Transverse colon (tissue), 4 donors: ENCODE measurements around the gene PLAU. TPM values are rescaled to one million over a fixed set of nuclear protein-coding genes. Genes with fewer than 3 reads are reported as not detected.
A peak's percentile ranks its signal among the peaks of the same experiment; 100 is the strongest.

Source experiments
- DNase-seq: peaks from one replicate; pipeline ENCODE4 v3.0.0-alpha.2; 2019
- H3K27ac ChIP-seq, 4 donors: fragments of 200-600 bp; sonication (generic); 2 replicates each; pipeline ENCODE4 v1.5.1; 2016 to 2018; ENCODE audit warnings: inconsistent platforms in 4 of 4
- H3K27me3 ChIP-seq: fragments of 200-600 bp; sonication (generic); 2 replicates; pipeline ENCODE4 v1.5.1; 2017; ENCODE audit warnings: inconsistent platforms
- H3K36me3 ChIP-seq, 4 donors: fragments of 200-600 bp; sonication (generic); 2 replicates each; pipeline ENCODE4 v1.5.1; 2017 to 2019; ENCODE audit warnings: inconsistent platforms in 4 of 4
- H3K4me1 ChIP-seq, 4 donors: fragments of 200-600 bp; sonication (generic); 2 replicates each; pipeline ENCODE4 v1.5.1; 2017 to 2020; ENCODE audit warnings: inconsistent platforms in 4 of 4
- H3K4me3 ChIP-seq, 4 donors: fragments of 200-600 bp; sonication (generic); 1 replicate in 1 of 4; 2 replicates in 3 of 4; pipeline versions ENCODE4 v1.5.1 to v1.6.1; 2017 to 2019; ENCODE audit warnings: inconsistent platforms in 4 of 4
- H3K9me3 ChIP-seq, 2 donors: fragments of 200-600 bp; sonication (generic); 2 replicates each; pipeline ENCODE4 v1.5.1; 2017 to 2019; ENCODE audit warnings: inconsistent platforms in 2 of 2
- EP300 ChIP-seq: sonication (generic); formaldehyde crosslinking; IDR thresholded peaks from one replicate; pipeline ENCODE4 v1.6.1; 2017; ENCODE audit warnings: antibody characterized with exemption, low read depth
- POLR2A ChIP-seq: fragments of 450-650 bp; IDR thresholded peaks from one replicate; pipeline ENCODE4 v1.6.1; 2016; ENCODE audit warnings: antibody characterized with exemption, mild to moderate bottlenecking, moderate library complexity
- POLR2AphosphoS5 ChIP-seq, 3 donors: sonication (generic); formaldehyde crosslinking; IDR thresholded peaks; one replicate each; pipeline ENCODE4 v1.6.1; 2016; ENCODE audit warnings: antibody characterized with exemption in 3 of 3
- WGBS, 2 donors: methylation state at CpG; one replicate each; pipeline ENCODE4 v1.1.5; 2018; ENCODE audit warnings: low coverage in 1 of 2; 5-methylcytosine and 5-hydroxymethylcytosine counted together
- in situ Hi-C, 4 donors: fragments of 200-750 bp; cut with MboI; loops; one replicate each; pipeline versions ENCODE4 v1.15.0 to v1.15.1; 2017; ENCODE audit warnings: low sequenced_read_pairs in 3 of 4, low pct_ligation_motif_present in 1 of 4, low pct_unique_long_range_greater_than_20kb in 1 of 4
- intact Hi-C: fragments of 100-400 bp; cut with DNase I; formaldehyde crosslinking; loops from one replicate; pipeline ENCODE4 v1.15.1; 2023; ENCODE audit warnings: low total_unique reads
- total RNA-seq, 4 donors: library from RNA; depleted of rRNA; stranded (reverse); fragments of >200 nt; gene quantifications; one replicate each; pipeline ENCODE4 v1.1.0, GENCODE V29; 2016
- TF ChIP-seq, protein P1 (sequence below), 5 experiments: fragments of 200-600 bp in 3 of 5; fragments of 450-650 bp in 2 of 5; sonication (generic) in 3 of 5; IDR thresholded peaks; 1 replicate in 2 of 5; 2 replicates in 3 of 5; pipeline ENCODE4 v1.5.1; 2016 to 2017; ENCODE audit warnings: antibody characterized with exemption in 5 of 5, inconsistent platforms in 3 of 5, mild to moderate bottlenecking in 2 of 5, moderate library complexity in 1 of 5

The PLAU gene
- total RNA-seq, 4 donors from 2014 or later = 0.75 to 8.0 (median 2.3) TPM

DNA sequence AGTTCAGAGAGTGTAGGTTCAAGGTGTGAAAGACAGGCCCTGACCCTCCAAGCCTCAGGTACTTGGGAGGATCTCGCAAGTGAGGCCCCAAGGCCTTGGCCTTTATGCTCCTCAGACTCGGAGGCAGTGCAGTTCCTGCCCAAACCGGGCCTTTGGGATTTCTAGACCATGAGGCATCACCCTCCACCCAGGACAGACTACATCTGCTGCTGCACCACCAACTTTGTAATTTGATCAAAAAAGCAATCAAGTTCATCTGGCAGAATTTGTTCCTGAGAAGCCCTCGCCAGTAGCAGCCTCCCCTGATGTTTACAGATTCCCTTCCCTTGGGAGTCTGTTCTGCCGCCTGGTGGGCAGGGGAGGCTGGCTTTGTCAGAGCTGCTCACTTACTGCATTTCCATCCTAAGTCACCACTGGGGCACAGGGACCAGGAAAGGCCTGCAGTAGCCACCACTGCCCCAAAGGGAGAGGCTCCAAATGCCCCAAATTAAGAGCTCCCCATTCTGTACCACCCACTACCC is 38.7 kb upstream of the PLAU start:
- peak; percentile 36 for DNase-seq
- peaks cover 35 to 70% (median 55%) of the 10 kb centered on the region in 4 donors for H3K4me1 ChIP-seq
- TF ChIP-seq POLR2AphosphoS5 (IDR thresholded peaks at IDR 0.05) = peak in 1 of 3 donors; percentile 80
- TF ChIP-seq POLR2A = peak; percentile 37
- TF ChIP-seq EP300 = no peak
- TF ChIP-seq, protein P1, sequence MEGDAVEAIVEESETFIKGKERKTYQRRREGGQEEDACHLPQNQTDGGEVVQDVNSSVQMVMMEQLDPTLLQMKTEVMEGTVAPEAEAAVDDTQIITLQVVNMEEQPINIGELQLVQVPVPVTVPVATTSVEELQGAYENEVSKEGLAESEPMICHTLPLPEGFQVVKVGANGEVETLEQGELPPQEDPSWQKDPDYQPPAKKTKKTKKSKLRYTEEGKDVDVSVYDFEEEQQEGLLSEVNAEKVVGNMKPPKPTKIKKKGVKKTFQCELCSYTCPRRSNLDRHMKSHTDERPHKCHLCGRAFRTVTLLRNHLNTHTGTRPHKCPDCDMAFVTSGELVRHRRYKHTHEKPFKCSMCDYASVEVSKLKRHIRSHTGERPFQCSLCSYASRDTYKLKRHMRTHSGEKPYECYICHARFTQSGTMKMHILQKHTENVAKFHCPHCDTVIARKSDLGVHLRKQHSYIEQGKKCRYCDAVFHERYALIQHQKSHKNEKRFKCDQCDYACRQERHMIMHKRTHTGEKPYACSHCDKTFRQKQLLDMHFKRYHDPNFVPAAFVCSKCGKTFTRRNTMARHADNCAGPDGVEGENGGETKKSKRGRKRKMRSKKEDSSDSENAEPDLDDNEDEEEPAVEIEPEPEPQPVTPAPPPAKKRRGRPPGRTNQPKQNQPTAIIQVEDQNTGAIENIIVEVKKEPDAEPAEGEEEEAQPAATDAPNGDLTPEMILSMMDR (IDR thresholded peaks at IDR 0.05) = peak; percentile 25 to 53 (median 38)
- no peaks in the 10 kb centered on the region for H3K36me3 ChIP-seq
- H3K27me3 ChIP-seq = no peaks in the 10 kb centered on the region
- intact Hi-C loops = loop anchor here (2.0 kb wide), 1 partner anchor 23 kb away; no protein-coding TSS in a partner anchor
- no peaks in the 10 kb centered on the region for H3K9me3 ChIP-seq
- peak overlapping the region in 2 of 4 donors; percentile 88 to 96 for H3K4me3 ChIP-seq
- 31% methylated on average over 5 of the region's 5 CpGs; no CpG with 5 or more reads in 1 of the 2 donors for WGBS, 2 donors
- peak overlapping the region; percentile 79 to 90 (median 88) for H3K27ac ChIP-seq
- in situ Hi-C loops = no loop called here

DNA sequence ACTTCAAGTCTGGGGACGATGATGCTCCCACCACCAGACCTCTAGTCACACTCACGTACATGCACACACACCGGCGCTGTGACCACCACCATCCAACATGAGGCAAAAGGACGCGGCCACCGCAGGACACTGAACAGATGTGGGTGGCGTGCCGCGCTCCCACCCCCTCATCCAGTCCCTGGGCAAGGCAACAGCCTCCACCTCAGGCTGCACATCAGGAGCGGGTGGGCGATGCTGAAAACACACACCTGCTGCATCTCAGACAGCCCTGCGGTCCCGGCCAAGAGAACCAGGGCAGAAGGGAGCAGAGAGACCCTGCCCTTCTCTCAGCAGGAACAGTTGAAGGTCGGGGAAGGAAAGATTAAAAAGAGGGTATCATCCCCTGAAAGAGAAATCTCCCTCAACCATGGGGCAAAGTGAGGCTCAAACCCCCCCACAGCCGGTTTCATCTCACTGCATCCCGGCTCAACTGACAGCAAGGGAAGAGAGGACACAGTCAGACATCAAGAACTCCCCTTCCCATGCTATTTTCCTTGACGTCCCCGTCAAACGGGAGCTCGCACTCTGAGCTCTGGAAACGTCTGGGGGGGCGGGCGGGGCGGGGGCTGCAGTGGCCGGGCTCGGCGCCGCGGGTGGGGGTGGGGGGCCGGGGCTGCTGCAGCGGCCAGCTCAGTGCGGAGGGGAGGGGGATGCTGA is 37.6 kb upstream of the PLAU start:
- in situ Hi-C loops (no loop called here), intact Hi-C loops (loop anchor here (2.0 kb wide), 1 partner anchor 24 kb away; no protein-coding TSS in a partner anchor)
- no peak for DNase-seq
- 21 to 37% methylated on average over 5 to 30 of the region's 33 CpGs for WGBS, 2 donors
- H3K4me3 ChIP-seq = peak overlapping the region; percentile 80 to 96 (median 86)
- no peaks in the 10 kb centered on the region for H3K9me3 ChIP-seq
- TF ChIP-seq POLR2AphosphoS5 (IDR thresholded peaks at IDR 0.05) = no peak
- TF ChIP-seq, protein P1 (IDR thresholded peaks at IDR 0.05) = no peak
- TF ChIP-seq EP300 = no peak
- no peak for TF ChIP-seq POLR2A
- peak overlapping the region; percentile 79 to 90 (median 88) for H3K27ac ChIP-seq
- H3K27me3 ChIP-seq = no peaks in the 10 kb centered on the region
- H3K4me1 ChIP-seq = peaks cover 24 to 59% (median 46%) of the 10 kb centered on the region in 4 donors
- no peaks in the 10 kb centered on the region for H3K36me3 ChIP-seq

DNA sequence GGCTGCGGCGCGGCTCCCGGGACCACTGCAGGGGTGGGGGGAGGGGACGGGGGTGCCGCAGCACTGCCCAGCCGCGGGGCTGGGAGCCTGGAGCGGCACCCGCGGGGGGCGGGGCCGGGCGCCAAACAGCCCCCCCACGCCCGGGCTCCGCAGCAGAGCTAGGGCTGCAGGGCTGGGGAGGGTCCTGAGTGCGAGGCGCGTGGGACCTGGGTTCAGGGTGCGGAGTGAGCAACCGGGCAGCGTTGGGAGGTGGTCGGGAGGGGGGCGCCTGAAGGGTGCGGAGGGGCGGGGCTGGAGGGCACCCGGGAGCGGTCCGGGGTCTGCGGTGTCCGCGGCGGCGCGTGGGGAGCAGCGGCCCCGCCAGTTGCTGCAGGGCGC is 37.1 kb upstream of the PLAU start:
- no CpG with 5 or more reads among the region's 39 CpGs for WGBS, 2 donors
- Histone ChIP-seq H3K27me3 (no peaks in the 10 kb centered on the region), H3K4me3 (peak overlapping the region; percentile 80 to 96 (median 86)), H3K9me3 (no peaks in the 10 kb centered on the region), H3K36me3 (no peaks in the 10 kb centered on the region), H3K4me1 (peaks cover 20 to 56% (median 43%) of the 10 kb centered on the region in 4 donors), H3K27ac (peak overlapping the region; percentile 79 to 90 (median 88))
- TF ChIP-seq, protein P1 (IDR thresholded peaks at IDR 0.05) = no peak
- TF ChIP-seq POLR2AphosphoS5 (IDR thresholded peaks at IDR 0.05) = no peak
- no peak for TF ChIP-seq EP300
- TF ChIP-seq POLR2A = no peak
- in situ Hi-C loops (no loop called here), intact Hi-C loops (loop anchor here (2.0 kb wide), 1 partner anchor 25 kb away; no protein-coding TSS in a partner anchor)
- no peak for DNase-seq
